ENCODE measurements around the gene SLAIN1.
A peak's percentile ranks its signal among the peaks of the same experiment; 100 is the strongest.

Gene SLAIN1

GRCh38 chr13:77752512-77753069, 55.1 kb downstream of the SLAIN1 start:
- no peak for DNase-seq

- no peak for DNase-seq
Observed at GRCh38 chr13:77760893-77761292, 63.4 kb downstream of the SLAIN1 start.

GRCh38 chr13:77767413-77767812, 69.9 kb downstream of the SLAIN1 start:
- DNase-seq = no peak

- no peak for DNase-seq
Observed at GRCh38 chr13:77774181-77774580, 76.7 kb downstream of the SLAIN1 start.

- no peak for DNase-seq
Observed at GRCh38 chr13:77776704-77777103, 79.2 kb downstream of the SLAIN1 start.

GRCh38 chr13:77779552-77780272, 82.2 kb downstream of the SLAIN1 start:
- peak; percentile 42 for DNase-seq

GRCh38 chr13:77781808-77782207, 84.3 kb downstream of the SLAIN1 start:
- no peak for DNase-seq

GRCh38 chr13:77784515-77784914, 87.0 kb downstream of the SLAIN1 start:
- DNase-seq = no peak

GRCh38 chr13:77786695-77787287, 89.3 kb downstream of the SLAIN1 start:
- no peak for DNase-seq

- no peak for DNase-seq
Observed at GRCh38 chr13:77789376-77789775, 91.9 kb downstream of the SLAIN1 start.

GRCh38 chr13:77800219-77800618, 102.7 kb downstream of the SLAIN1 start:
- DNase-seq = no peak

GRCh38 chr13:77806518-77806917, 109.0 kb downstream of the SLAIN1 start:
- DNase-seq = no peak

- no peak for DNase-seq
Observed at GRCh38 chr13:77807431-77808135, 110.1 kb downstream of the SLAIN1 start.

- DNase-seq = no peak
Observed at GRCh38 chr13:77810430-77810829, 112.9 kb downstream of the SLAIN1 start.

- DNase-seq = no peak
Observed at GRCh38 chr13:77810878-77811277, 113.4 kb downstream of the SLAIN1 start.

- DNase-seq = no peak
Observed at GRCh38 chr13:77811381-77811780, 113.9 kb downstream of the SLAIN1 start.

- DNase-seq = no peak
Observed at GRCh38 chr13:77811981-77812380, 114.5 kb downstream of the SLAIN1 start.
